Suprapubic skin (tissue), 3 donors: ENCODE measurements around the gene ZDHHC11B.
"Not testable (repeated sequence)": the region's sequence is repeated elsewhere in the genome, so short reads cannot be mapped to it uniquely, and the experiment has no call there.

Experiments used
- POLR2AphosphoS5 ChIP-seq, 3 donors: sonication (generic); formaldehyde crosslinking; IDR thresholded peaks; one replicate each; pipeline ENCODE4 v1.6.1; 2017; ENCODE audit warnings: antibody characterized with exemption in 3 of 3
- TF ChIP-seq, protein P1 (sequence below), 2 donors: fragments of 200-600 bp in 1 of 2; fragments of 450-650 bp in 1 of 2; sonication (generic) in 1 of 2; IDR thresholded peaks; one replicate each; pipeline ENCODE4 v1.5.1; 2016 to 2019; ENCODE audit warnings: antibody characterized with exemption in 2 of 2, mild to moderate bottlenecking in 1 of 2, moderate library complexity in 1 of 2

DNA sequence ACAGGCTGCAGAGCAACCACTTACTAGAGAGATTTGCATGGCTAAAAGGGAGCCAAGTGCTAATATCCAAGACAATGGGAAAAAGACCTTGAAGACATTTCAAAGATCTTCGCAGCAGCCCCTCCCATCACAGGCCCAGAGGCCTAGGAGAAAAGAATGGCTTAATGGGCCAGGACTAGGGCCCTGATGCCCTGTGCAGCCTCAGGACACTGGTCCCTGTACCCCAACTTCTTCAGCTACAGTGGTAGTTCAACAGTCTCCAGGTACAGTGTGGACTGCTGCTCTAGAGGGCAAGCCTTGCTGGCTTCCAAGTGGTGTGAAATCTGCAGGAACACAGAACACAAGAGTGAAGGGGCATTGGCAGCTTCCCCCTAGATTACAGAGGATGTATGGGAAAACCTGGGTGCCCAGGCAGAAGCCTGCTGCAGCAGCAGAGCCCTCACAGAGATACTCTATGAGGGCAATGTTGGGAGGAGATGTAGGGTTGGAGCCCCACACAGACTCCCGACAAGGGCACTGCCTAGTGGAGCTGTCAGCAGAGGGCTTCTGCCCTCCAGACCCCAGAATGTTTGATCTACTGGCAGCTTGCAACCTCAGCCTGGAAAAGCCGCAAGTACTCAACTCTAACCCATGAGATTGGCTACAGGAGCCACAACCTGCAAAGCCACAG is 75.5 kb downstream of the ZDHHC11B start:
- TF ChIP-seq, protein P1, sequence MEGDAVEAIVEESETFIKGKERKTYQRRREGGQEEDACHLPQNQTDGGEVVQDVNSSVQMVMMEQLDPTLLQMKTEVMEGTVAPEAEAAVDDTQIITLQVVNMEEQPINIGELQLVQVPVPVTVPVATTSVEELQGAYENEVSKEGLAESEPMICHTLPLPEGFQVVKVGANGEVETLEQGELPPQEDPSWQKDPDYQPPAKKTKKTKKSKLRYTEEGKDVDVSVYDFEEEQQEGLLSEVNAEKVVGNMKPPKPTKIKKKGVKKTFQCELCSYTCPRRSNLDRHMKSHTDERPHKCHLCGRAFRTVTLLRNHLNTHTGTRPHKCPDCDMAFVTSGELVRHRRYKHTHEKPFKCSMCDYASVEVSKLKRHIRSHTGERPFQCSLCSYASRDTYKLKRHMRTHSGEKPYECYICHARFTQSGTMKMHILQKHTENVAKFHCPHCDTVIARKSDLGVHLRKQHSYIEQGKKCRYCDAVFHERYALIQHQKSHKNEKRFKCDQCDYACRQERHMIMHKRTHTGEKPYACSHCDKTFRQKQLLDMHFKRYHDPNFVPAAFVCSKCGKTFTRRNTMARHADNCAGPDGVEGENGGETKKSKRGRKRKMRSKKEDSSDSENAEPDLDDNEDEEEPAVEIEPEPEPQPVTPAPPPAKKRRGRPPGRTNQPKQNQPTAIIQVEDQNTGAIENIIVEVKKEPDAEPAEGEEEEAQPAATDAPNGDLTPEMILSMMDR (IDR thresholded peaks at IDR 0.05), result not testable (repeated sequence)
- not testable (repeated sequence) for TF ChIP-seq POLR2AphosphoS5 (IDR thresholded peaks at IDR 0.05)
